GM18909 (cell line): ENCODE results near the gene FSTL5.

Source experiments
- ATAC-seq: cut with Tn5 transposase; IDR thresholded peaks from one replicate; pipeline ENCODE4 v1.9.1; 2021; ENCODE audit warnings: mild to moderate bottlenecking; ENCODE audit not compliant: unreplicated experiment, poor library complexity

FSTL5 gene

DNA sequence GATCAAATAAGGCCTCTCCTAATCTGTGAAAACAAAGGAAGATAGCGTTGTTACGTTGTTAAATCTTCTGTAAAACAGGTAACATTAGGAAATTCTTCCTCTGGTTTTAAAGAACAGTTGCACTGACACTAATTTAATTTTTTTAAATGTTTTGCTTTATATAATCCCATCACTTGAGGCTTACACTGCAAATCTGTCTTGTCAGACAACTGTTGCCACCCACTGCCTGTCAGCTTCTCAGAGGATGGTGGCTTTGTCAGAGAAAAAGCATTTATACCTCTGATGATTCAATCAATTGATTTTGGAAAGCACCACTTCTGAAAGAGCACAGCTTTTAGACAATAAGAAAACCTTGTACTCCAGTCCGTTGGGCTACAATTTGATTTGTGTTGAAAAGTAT is 799.1 kb downstream of the FSTL5 start:
- no peak for ATAC-seq

DNA sequence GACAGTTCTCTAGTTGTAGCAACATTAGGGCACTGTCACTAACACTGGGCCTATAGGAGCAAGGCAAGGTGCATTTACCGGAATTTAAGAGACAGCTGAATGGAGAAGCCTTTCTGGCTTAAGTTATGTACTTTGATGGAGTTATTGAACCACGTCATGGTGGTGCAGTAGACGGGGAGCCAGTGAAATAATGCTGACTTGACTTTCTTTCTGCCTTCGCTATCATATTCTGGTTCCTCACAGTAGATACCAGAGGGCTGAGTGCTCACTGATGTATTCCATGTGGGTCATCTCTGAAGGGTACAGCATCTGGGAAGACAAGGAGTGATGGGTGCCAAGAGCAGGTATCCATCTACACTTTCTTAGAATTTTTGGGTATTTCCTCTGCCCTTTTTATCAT is 802.8 kb downstream of the FSTL5 start:
- ATAC-seq: no peak

DNA sequence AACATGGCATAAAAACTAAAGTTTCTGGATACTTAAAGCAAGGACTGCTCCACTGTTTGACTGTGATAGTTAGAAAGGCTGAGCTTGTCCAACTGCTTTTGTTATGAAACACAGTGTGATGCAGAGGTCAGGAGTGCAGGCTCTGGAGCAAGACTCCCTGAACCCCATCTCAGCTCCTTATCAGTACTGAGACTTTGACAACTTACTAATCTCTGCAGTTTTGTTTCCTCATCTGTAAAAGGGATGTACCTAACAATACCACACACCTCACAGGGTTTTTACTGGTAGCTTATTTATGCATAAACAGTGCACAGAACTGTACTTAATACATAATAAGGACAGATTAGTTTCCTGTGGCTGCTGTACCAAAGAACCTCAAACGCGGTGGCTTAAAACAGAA is 804.3 kb downstream of the FSTL5 start:
- ATAC-seq: no peak

DNA sequence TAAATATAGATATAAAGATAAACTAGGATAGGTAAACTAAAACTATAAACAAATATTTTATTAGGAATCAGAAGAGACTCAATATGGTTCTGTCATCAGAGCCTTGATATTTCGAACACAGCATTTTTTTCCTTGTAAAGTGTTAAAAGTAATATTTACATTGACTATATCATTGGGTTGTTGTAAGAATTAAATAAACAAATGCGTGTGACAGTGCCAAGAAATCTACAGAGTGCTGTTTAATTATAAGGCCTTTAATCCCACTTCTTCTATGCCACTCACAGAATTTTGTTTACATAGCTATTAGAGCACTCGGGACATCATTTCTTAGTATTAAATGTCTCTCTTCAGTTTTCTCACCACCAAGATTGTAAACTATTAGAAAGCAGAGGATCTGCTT is 807.4 kb downstream of the FSTL5 start:
- no peak for ATAC-seq

DNA sequence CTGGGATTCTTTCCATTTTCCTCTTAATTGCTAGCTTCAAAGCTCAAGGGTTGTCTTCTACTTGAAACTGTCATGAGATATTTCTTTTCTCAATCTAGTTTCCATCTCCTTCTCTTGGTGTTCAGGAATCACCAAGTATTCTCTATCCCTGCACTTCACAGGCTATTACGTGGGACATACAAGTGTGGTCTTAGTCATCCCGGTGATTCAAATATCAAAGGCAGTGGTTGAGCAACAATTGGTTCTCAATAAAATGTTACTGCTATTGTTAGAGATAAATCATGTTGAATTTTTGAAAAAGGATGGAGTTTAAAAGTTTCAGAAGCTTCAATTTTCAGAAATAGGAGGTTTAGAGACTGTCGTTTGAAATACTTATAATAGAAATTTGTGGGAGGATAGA is 812.9 kb downstream of the FSTL5 start:
- ATAC-seq: no peak

DNA sequence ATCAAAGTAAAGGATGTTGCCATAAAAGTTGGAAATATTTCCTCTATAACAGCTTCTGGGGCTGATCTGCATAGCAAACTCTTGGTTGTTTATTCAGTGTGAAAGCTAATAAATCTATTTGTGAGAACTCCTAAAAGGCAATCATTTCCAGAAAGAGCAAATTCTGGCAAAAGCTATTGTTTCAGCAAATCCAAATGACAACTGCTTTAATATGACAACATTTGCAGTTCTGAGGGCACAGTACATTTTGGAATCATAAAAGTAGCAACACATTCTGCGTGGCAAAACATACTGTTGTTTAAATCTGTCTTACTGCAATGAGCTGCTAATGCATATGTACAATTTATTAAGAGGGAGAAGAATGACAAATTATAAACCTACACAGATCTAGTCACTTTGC is 818.1 kb downstream of the FSTL5 start:
- no peak for ATAC-seq

DNA sequence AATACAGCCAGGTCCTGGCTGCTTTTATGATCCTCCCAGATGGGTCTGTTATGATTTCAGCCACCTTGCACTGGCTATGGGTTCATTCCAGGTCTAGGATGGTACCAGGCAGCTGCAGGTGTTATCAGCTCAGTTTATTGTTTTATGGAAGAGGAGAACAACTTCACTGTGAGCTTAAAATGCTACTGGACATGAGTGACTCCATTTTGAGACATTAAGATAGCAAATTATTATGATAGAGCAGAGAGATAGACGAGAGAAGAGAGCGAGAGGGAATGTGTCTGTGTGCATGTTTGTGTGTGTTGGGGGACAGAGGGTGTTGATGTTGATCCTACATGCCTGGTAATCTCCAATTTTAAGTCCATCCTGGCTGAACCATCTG is 820.2 kb downstream of the FSTL5 start:
- ATAC-seq: no peak

DNA sequence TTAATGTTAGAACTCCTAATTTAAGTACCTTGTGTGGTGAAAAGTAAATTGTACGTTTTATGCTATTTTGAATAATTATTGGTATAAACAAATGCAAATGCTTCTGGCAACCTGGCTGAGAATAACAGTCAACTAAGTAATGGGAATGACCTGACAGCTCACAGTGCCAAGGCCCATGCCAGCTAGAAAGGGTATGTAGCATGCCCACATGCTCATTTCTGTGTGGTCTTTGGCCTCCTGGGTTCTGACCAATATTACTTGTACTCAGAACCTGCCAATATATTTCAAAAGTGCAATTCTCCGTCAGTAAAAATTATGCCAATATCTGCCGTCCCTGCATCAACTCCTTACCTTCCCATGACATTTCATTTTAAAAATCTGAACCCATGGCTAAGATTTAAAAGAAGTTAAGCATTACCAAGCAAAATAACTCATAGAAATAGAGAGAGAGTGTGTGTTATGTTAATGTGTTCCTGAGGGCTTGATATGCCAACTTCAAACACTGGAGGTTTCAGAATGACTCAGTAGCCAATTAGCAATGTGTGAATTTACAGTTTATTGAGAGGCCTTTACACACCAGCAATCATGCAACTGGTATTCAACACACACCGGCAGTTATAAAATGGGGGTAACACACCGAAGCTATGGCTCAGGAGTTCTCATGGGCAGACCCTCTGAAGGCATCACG is 820.8 kb downstream of the FSTL5 start:
- ATAC-seq: no peak

DNA sequence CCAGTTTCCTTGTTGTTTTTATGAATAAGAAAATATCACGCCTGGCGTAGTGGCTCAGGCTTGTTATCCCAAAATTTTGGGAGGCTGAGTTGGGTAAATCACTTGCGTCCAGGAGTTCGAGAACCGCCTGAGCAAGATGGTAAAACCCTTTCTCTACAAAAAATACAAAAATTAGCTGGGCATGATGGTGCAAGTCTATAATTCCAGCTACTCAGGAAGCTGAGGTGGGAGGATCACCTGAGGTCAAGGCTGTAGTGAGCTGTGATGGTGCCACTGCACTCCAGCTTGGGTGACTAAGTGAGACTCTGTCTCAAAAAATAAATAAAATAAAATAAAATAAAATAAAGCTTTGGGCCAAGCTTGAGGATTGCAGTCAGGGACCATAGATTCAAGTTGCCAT is 827.2 kb downstream of the FSTL5 start:
- ATAC-seq: no peak

DNA sequence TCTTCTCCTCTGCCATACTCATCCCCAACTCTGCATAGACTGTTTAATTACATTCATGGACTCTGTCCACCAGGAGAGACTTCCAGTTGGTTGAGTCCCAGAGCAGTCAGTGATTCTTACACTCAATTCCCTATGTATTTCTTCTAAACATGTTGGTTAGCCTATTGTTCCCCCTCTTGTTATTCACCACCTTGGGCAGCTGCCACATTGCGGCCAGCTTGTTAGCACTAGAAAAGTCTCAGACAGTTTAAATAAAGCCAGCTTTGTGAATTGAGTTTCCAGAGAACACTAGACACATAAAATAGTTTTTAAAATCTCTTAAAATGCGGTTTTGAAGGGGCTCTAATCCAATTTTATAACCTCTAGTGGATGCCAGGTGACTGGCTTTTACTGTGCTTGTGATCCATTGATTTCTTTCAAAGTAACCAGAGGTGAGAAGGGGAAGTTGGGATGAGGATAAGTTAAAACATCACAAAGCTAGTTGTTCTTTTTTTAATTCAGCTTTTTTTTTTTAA is 827.7 kb downstream of the FSTL5 start:
- no peak for ATAC-seq
